H1 (cell line): ENCODE measurements around the gene C1QL3. TPM values are rescaled to one million over a fixed set of nuclear protein-coding genes. Genes with fewer than 3 reads are reported as not detected.

Source experiments
- CTCF ChIA-PET: fragments of 300-600 bp; sonication (Branson Sonifier 250); formaldehyde crosslinking; loops from one replicate; lab custom pipeline; 2021; ENCODE audit not compliant: partially characterized antibody; lab: Charles Lee
- POLR2A ChIA-PET: fragments of 300-600 bp; sonication (Branson Sonifier 250); formaldehyde crosslinking; loops from one replicate; lab custom pipeline; 2021; ENCODE audit warnings: inconsistent platforms; ENCODE audit not compliant: partially characterized antibody; lab: Charles Lee
- DNase-seq, 2 experiments: peaks; one replicate each; pipeline versions ENCODE4 v3.0.0 to v3.0.0-alpha.2; 2010 to 2022; ENCODE audit warnings: low spot score in 2 of 2, low read depth in 1 of 2, mixed read lengths in 1 of 2
- FAIRE-seq: peaks from 2 replicates; lab custom pipeline; 2011; peaks lifted over from hg19 to GRCh38; lab: Jason Lieb, UNC
- H2AFZ ChIP-seq: 2 replicates; pipeline ENCODE4 v1.8.1; 2012; ENCODE audit warnings: low read length, inconsistent platforms
- H2AK5ac ChIP-seq: 2 replicates; pipeline ENCODE4 v1.6.1; 2013; ENCODE audit warnings: low read depth, low read length
- H2BK120ac ChIP-seq: replicated peaks from 2 replicates; pipeline ENCODE3; 2013; ENCODE audit warnings: low read depth, low read length, inconsistent platforms
- H2BK12ac ChIP-seq: 2 replicates; pipeline ENCODE4 v1.6.1; 2013; ENCODE audit warnings: low read depth, low read length
- H2BK15ac ChIP-seq: 2 replicates; pipeline ENCODE4 v1.6.1; 2013; ENCODE audit warnings: low read length
- H2BK20ac ChIP-seq: 2 replicates; pipeline ENCODE4 v1.6.1; 2013; ENCODE audit warnings: low read length
- H2BK5ac ChIP-seq: 2 replicates; pipeline ENCODE4 v1.6.1; 2013; ENCODE audit warnings: low read depth, low read length
- H3K14ac ChIP-seq: 2 replicates; pipeline ENCODE4 v1.6.1; 2013; ENCODE audit warnings: inconsistent platforms; ENCODE audit not compliant: insufficient read length
- H3K18ac ChIP-seq: 2 replicates; pipeline ENCODE4 v1.6.1; 2013; ENCODE audit warnings: low read length; ENCODE audit errors: extremely low read depth
- H3K23ac ChIP-seq: 2 replicates; pipeline ENCODE4 v1.6.1; 2013; ENCODE audit warnings: inconsistent platforms; ENCODE audit not compliant: insufficient read length
- H3K23me2 ChIP-seq: 2 replicates; pipeline ENCODE4 v1.6.1; 2013; ENCODE audit warnings: low read depth, low read length
- H3K27ac ChIP-seq: 2 replicates; pipeline ENCODE4 v1.6.1; 2011; ENCODE audit warnings: low read depth, low read length, inconsistent platforms
- H3K27me3 ChIP-seq, 4 experiments: replicated peaks in 1 of 4; 1 replicate in 1 of 4; 2 replicates in 3 of 4; pipeline versions ENCODE4 v1.6.1 to v1.8.1; 2011 to 2013; ENCODE audit warnings: low read length in 3 of 4, mild to moderate bottlenecking in 3 of 4, inconsistent platforms in 2 of 4, mixed read lengths in 2 of 4, moderate library complexity in 1 of 4; ENCODE audit not compliant: control insufficient read depth in 3 of 4, insufficient read depth in 3 of 4; ENCODE audit errors: extremely low read depth in 1 of 4
- H3K36me3 ChIP-seq, 4 experiments: 2 replicates each; pipeline versions ENCODE4 v1.6.1 to v1.8.1; 2011 to 2013; ENCODE audit warnings: mild to moderate bottlenecking in 4 of 4, low read length in 3 of 4, moderate library complexity in 2 of 4, control low read depth in 1 of 4, inconsistent platforms in 1 of 4; ENCODE audit not compliant: insufficient read depth in 4 of 4, control insufficient read depth in 2 of 4
- H3K4ac ChIP-seq: replicated peaks from 2 replicates; pipeline ENCODE3; 2013; ENCODE audit warnings: low read length, low read depth, mixed read lengths, inconsistent platforms; ENCODE audit not compliant: insufficient read length
- H3K4me1 ChIP-seq, 4 experiments: replicated peaks in 1 of 4; 1 replicate in 1 of 4; 2 replicates in 3 of 4; pipeline versions ENCODE4 v1.6.1 to v1.8.1; 2011 to 2013; ENCODE audit warnings: low read length in 3 of 4, inconsistent platforms in 2 of 4, mixed read lengths in 1 of 4; ENCODE audit not compliant: insufficient read depth in 4 of 4, control insufficient read depth in 3 of 4
- H3K4me2 ChIP-seq, 2 experiments: 2 replicates each; pipeline versions ENCODE4 v1.6.1 to v1.8.1; 2011 to 2013; ENCODE audit warnings: low read depth in 2 of 2, low read length in 2 of 2, control low read depth in 1 of 2, inconsistent platforms in 1 of 2, mild to moderate bottlenecking in 1 of 2; ENCODE audit not compliant: insufficient read depth in 1 of 2
- H3K4me3 ChIP-seq, 4 experiments: fragments of 200-600, 300-600 bp in 1 of 4; sonication (generic), shearing (Covaris generic), sonication (Bioruptor Twin) in 1 of 4; 2 replicates each; pipeline versions ENCODE4 v1.5.1 to v1.8.1; 2011 to 2016; ENCODE audit warnings: low read length in 4 of 4, low read depth in 3 of 4, control low read depth in 2 of 4, inconsistent platforms in 2 of 4, mild to moderate bottlenecking in 2 of 4, mixed read lengths in 1 of 4, moderate library complexity in 1 of 4; ENCODE audit not compliant: insufficient read depth in 2 of 4; ENCODE audit errors: extremely low read depth in 1 of 4
- H3K56ac ChIP-seq: replicated peaks from 2 replicates; pipeline ENCODE3; 2013; ENCODE audit warnings: low read depth, mild to moderate bottlenecking, mixed read lengths, low read length, inconsistent platforms; ENCODE audit not compliant: insufficient read length
- H3K79me1 ChIP-seq: 2 replicates; pipeline ENCODE4 v1.6.1; 2013; ENCODE audit warnings: low read depth, low read length, control low read depth
- H3K79me2 ChIP-seq, 2 experiments: 2 replicates each; pipeline versions ENCODE4 v1.6.1 to v1.8.1; 2012 to 2013; ENCODE audit warnings: low read length in 2 of 2, mild to moderate bottlenecking in 2 of 2, inconsistent platforms in 1 of 2; ENCODE audit not compliant: insufficient read depth in 2 of 2, control insufficient read depth in 1 of 2
- H3K9ac ChIP-seq, 4 experiments: replicated peaks in 1 of 4; 1 replicate in 1 of 4; 2 replicates in 3 of 4; pipeline versions ENCODE4 v1.6.1 to v1.8.1; 2011 to 2013; ENCODE audit warnings: low read depth in 3 of 4, low read length in 3 of 4, control low read depth in 2 of 4, mild to moderate bottlenecking in 2 of 4, moderate library complexity in 2 of 4, inconsistent platforms in 1 of 4; ENCODE audit errors: extremely low read depth in 1 of 4
- H3K9me3 ChIP-seq, 2 experiments: 2 replicates each; pipeline versions ENCODE4 v1.6.1 to v1.8.1; 2012 to 2013; ENCODE audit warnings: mild to moderate bottlenecking in 2 of 2, moderate library complexity in 2 of 2, control low read depth in 1 of 2, inconsistent platforms in 1 of 2, low read depth in 1 of 2, low read length in 1 of 2, mixed read lengths in 1 of 2; ENCODE audit not compliant: insufficient read depth in 2 of 2
- H4K20me1 ChIP-seq, 2 experiments: replicated peaks in 1 of 2; 2 replicates each; pipeline versions ENCODE3 to v1.8.1; 2011 to 2013; ENCODE audit warnings: inconsistent platforms in 2 of 2, low read length in 2 of 2, mild to moderate bottlenecking in 1 of 2; ENCODE audit not compliant: insufficient read depth in 2 of 2, control insufficient read depth in 1 of 2
- H4K5ac ChIP-seq: 2 replicates; pipeline ENCODE4 v1.6.1; 2013; ENCODE audit warnings: low read length, low read depth, mixed read lengths, inconsistent platforms; ENCODE audit not compliant: insufficient read length
- H4K8ac ChIP-seq: 2 replicates; pipeline ENCODE4 v1.8.0; 2013; ENCODE audit warnings: mild to moderate bottlenecking, moderate library complexity, low read length, inconsistent platforms; ENCODE audit not compliant: insufficient read depth; ENCODE audit errors: extremely low read depth
- H4K91ac ChIP-seq: replicated peaks from 2 replicates; pipeline ENCODE3; 2013; ENCODE audit warnings: low read length, mixed read lengths, inconsistent platforms; ENCODE audit not compliant: insufficient read length
- BACH1 ChIP-seq: IDR thresholded peaks from 2 replicates; pipeline ENCODE4 v1.6.1; 2012; ENCODE audit warnings: low read length, improper control_type of control experiment
- BCL11A ChIP-seq, 2 experiments: IDR thresholded peaks; one replicate each; pipeline ENCODE4 v1.6.1; 2011; ENCODE audit warnings: low read depth in 2 of 2, low read length in 2 of 2, mild to moderate bottlenecking in 2 of 2
- CEBPB ChIP-seq: IDR thresholded peaks from 2 replicates; pipeline ENCODE4 v1.6.1; 2012; ENCODE audit warnings: low read depth, low read length
- CHD1 ChIP-seq: IDR thresholded peaks from 2 replicates; pipeline ENCODE4 v1.6.1; 2012; ENCODE audit warnings: low read depth, low read length, improper control_type of control experiment
- EP300 ChIP-seq, 2 experiments: IDR thresholded peaks; 1 replicate in 1 of 2; 2 replicates in 1 of 2; pipeline ENCODE4 v1.6.1; 2011 to 2012; ENCODE audit warnings: low read depth in 2 of 2, low read length in 2 of 2, mild to moderate bottlenecking in 2 of 2, borderline replicate concordance in 1 of 2, inconsistent platforms in 1 of 2, moderate library complexity in 1 of 2
- GTF2F1 ChIP-seq: IDR thresholded peaks from 2 replicates; pipeline ENCODE4 v1.6.1; 2012; ENCODE audit warnings: low read depth, low read length, improper control_type of control experiment, borderline replicate concordance
- KDM5A ChIP-seq: fragments of 200-600 bp; IDR thresholded peaks from 2 replicates; pipeline ENCODE4 v1.7.1; 2012; ENCODE audit warnings: mild to moderate bottlenecking, low read length, inconsistent platforms, mixed read lengths
- NANOG ChIP-seq: IDR thresholded peaks from 2 replicates; pipeline ENCODE4 v1.6.1; 2011; ENCODE audit warnings: low read length, low read depth, mild to moderate bottlenecking, inconsistent platforms; ENCODE audit not compliant: insufficient read depth, poor library complexity, severe bottlenecking
- PHF8 ChIP-seq: fragments of 200-600 bp; sonication (generic); conservative IDR thresholded peaks from 2 replicates; pipeline ENCODE4 v1.7.1; 2012; ENCODE audit warnings: low read depth, mild to moderate bottlenecking, inconsistent platforms, low read length, moderate library complexity
- RBBP5 ChIP-seq: IDR thresholded peaks from 2 replicates; pipeline ENCODE4 v1.7.1; 2012; ENCODE audit warnings: low read depth, mild to moderate bottlenecking, inconsistent platforms, low read length, moderate library complexity, borderline replicate concordance
- RXRA ChIP-seq: IDR thresholded peaks from 2 replicates; pipeline ENCODE4 v1.6.1; 2011; ENCODE audit warnings: low read depth, mild to moderate bottlenecking, low read length, moderate library complexity; ENCODE audit not compliant: insufficient read depth
- SIN3A ChIP-seq, 2 experiments: IDR thresholded peaks in 1 of 2; conservative IDR thresholded peaks in 1 of 2; 2 replicates each; pipeline ENCODE4 v1.6.1; 2011 to 2012; ENCODE audit warnings: low read length in 2 of 2, improper control_type of control experiment in 1 of 2, low read depth in 1 of 2, mild to moderate bottlenecking in 1 of 2
- SRF ChIP-seq: IDR thresholded peaks from 2 replicates; pipeline ENCODE4 v1.6.1; 2011; ENCODE audit warnings: mild to moderate bottlenecking, low read depth, low read length, moderate library complexity
- TAF7 ChIP-seq: optimal IDR thresholded peaks from 2 replicates; pipeline ENCODE3; 2011; ENCODE audit warnings: low read depth, mild to moderate bottlenecking, inconsistent platforms, low read length, moderate library complexity, borderline replicate concordance
- WGBS, 2 experiments: shearing (Covaris generic) in 1 of 2; methylation state at CpG; one replicate each; pipeline versions ENCODE4 v1.1.6 to v1.1.7; 2013 to 2015; ENCODE audit warnings: low lambda C conversion rate in 2 of 2, mixed read lengths in 2 of 2, inconsistent platforms in 1 of 2, low coverage in 1 of 2, missing lambda C conversion rate in 1 of 2; ENCODE audit not compliant: insufficient replicate concordance in 2 of 2, insufficient coverage in 1 of 2, insufficient read length in 1 of 2; ENCODE audit errors: extremely low coverage in 1 of 2, missing lambda C conversion rate in 1 of 2; 5-methylcytosine and 5-hydroxymethylcytosine counted together
- polyA plus RNA-seq, 7 experiments: library from polyadenylated mRNA; depleted of rRNA in 3 of 7; stranded (reverse) in 5 of 7; unstranded in 2 of 7; fragments of >200 nt in 5 of 7; fragments of 200-250 nt in 2 of 7; gene quantifications; 1 replicate in 5 of 7; 2 replicates in 1 of 7; 4 replicates in 1 of 7; pipeline versions ENCODE4 v1.2.1 to v1.2.3, GENCODE V29; 2011 to 2013; ENCODE audit warnings: missing spikeins in 2 of 7, mixed read lengths in 2 of 7
- total RNA-seq: library from RNA; stranded (reverse); fragmentation: NEBNext Ultra II Directional; extraction: Animal tissue kit (Norgen Biotek cat#: 25700); gene quantifications from 2 replicates; pipeline ENCODE4 v1.2.1, GENCODE V29; 2021

C1QL3 gene
- total and polyA plus RNA-seq, 2 of the 8 experiments (the other 6 are each of a cell fraction or from before 2014, with no cell fraction given), result 1.0 to 1.8 TPM

- Histone ChIP-seq H4K8ac (no peak overlapping the region), H2AFZ (no peak overlapping the region), H3K9me3 (no peaks in the 10 kb centered on the region), H3K79me2 (no peaks in the 10 kb centered on the region), H3K56ac (no peak overlapping the region), H2BK120ac (no peak overlapping the region), H4K5ac (no peak overlapping the region), H4K20me1 (no peaks in the 10 kb centered on the region), H3K18ac (no peak overlapping the region), H2BK20ac (no peak overlapping the region), H3K4me2 (no peak overlapping the region), H2AK5ac (no peak overlapping the region), H3K27me3 (no peaks in the 10 kb centered on the region), H3K36me3 (no peaks in the 10 kb centered on the region), H3K9ac (no peak overlapping the region), H2BK12ac (no peak overlapping the region), H3K23me2 (no peaks in the 10 kb centered on the region; the same call in 1 of the 2 replicates), H3K79me1 (no peaks in the 10 kb centered on the region), H3K27ac (no peak overlapping the region), H2BK5ac (no peak overlapping the region), H3K4me1 (no peaks in the 10 kb centered on the region), H4K91ac (no peak overlapping the region), H3K4ac (no peak overlapping the region), H3K14ac (no peak overlapping the region), H3K4me3 (no peak overlapping the region), H3K23ac (no peak overlapping the region), H2BK15ac (no peak overlapping the region)
- FAIRE-seq, result no peak
- DNase-seq, result no peak
- POLR2A ChIA-PET, result no interaction called here
- WGBS, 2 experiments, result 79% methylated on average over 1 of the region's 1 CpG; no CpG with 5 or more reads in 1 of the 2 experiments
- TF ChIP-seq BACH1 (no peak), EP300 (IDR thresholded peaks at IDR 0.05; ENCODE audit: borderline replicate concordance in 1 of 2, low read depth in 2 of 2, low read length in 2 of 2) (no peak), NANOG (no peak), CHD1 (no peak), CEBPB (no peak), SRF (no peak), PHF8 (no peak), TAF7 (no peak), KDM5A (no peak), GTF2F1 (no peak), SIN3A (conservative IDR thresholded peaks at IDR 0.05 in 1 of 2, IDR thresholded peaks at IDR 0.05 in 1 of 2; ENCODE audit: low read depth in 1 of 2, low read length in 2 of 2) (no peak), BCL11A (IDR thresholded peaks at IDR 0.05; ENCODE audit: low read depth in 2 of 2, low read length in 2 of 2) (no peak), RBBP5 (no peak), RXRA (no peak)
- CTCF ChIA-PET, result no interaction called here
Observed at GRCh38 chr10:16466001-16466400, 55.7 kb downstream of the C1QL3 start.
